Kidney capillary endothelial cell (primary cell): ENCODE measurements around the gene PRR29.

Experiments used
- DNase-seq: peaks from one replicate; pipeline ENCODE4 v3.0.0-alpha.2; 2018; ENCODE audit warnings: low spot score

PRR29 gene

GRCh38 chr17:64042700-64043485 is 44.7 kb downstream of the PRR29 start:
- no peak for DNase-seq

- no peak for DNase-seq
Measured at GRCh38 chr17:64045176-64045575, 47.0 kb downstream of the PRR29 start.

GRCh38 chr17:64048805-64049204 is 50.7 kb downstream of the PRR29 start:
- DNase-seq: no peak

- DNase-seq: no peak
Measured at GRCh38 chr17:64051153-64051552, 53.0 kb downstream of the PRR29 start.

GRCh38 chr17:64053101-64053500 is 55.0 kb downstream of the PRR29 start:
- DNase-seq: no peak
